Activated naive CD8-positive, alpha-beta T cell treated with anti-CD3 and anti-CD28 coated beads, Interleukin-2, amount 50 U/mL, for 16 hours (primary cell): Measurements from ENCODE around the gene GPR15.
"Not testable (repeated sequence)": the region's sequence is repeated elsewhere in the genome, so short reads cannot be mapped to it uniquely, and the experiment has no call there.

Experiments
- DNase-seq: peaks from one replicate; pipeline ENCODE4 v3.0.0-alpha.2; 2020; ENCODE audit warnings: low read depth, low spot score

The GPR15 gene

GRCh38 chr3:98558100-98558827, 26.5 kb downstream of the GPR15 start:
- no peak for DNase-seq

DNA sequence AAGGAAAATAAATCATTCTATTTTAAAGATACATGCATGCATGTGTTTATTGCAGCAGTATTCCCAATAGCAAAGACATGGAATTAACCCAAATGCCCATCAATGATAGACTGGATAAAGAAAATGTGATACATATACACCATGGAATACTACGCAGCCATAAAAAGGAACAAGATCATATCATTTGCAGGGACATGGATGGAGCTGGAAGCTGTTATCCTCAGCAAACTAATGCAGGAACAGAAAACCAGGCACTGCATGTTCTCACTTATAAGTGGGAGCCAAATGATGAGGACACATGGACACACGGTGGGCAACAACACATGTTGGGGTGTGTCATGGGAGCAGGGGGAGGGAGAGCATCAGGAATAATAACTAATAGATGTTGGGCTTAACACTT, 28.0 kb downstream of the GPR15 start:
- DNase-seq: not testable (repeated sequence)

DNA sequence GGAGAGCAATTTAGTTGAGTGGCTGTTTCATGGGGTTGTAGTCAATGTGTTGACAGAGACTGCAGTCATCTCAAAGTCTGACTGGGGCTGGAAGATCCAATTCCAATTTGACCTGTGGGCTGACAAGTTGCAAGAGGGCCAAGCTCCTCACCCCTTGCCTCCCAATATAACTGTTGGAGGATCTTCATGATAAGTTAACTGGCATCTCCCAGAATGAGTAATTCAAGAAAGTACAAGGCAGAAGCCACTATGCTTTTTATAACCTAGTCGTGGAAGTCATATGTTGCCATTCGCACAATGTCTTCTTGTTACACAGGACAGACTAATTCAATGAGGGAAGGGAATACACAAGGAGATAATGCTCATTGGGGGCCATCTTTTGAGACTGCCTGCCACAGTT, 29.1 kb downstream of the GPR15 start:
- no peak for DNase-seq

DNA sequence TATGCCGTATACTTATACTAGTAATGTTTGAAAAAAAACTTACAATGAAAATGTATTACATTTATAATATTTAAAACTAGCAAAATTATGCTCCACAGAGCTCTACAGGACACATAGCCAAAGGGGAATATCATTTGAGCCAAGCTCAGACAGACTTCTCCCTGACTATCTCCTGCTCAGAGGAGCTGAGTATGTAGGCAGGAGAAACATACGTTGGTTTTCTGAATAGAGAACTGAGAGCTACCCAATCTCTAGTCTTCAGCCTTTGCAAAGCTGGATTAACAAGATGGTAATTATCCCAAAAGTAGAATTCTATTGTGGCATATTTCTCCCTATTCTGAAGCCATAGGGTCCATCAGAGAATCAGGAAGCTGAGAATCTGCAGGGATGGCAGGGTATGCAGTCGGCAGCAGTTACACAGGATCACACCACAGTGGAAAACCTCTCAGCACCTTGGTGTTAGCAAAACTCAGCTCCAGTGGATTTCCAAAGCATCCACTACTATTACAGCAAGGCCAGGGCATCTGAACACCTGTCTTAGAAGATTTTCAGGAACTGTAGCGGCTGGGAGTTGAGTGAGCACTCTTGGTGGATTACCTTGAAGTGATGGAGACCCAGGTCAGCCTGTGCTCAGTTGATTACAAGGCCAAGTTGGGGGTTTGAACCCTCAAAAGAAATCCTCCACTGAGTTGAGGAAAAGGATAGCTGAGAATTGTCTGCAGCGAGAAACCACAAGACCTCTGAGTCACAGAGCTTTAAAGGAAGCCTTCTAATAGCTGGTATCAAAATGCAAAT, 30.1 kb downstream of the GPR15 start:
- no peak for DNase-seq

GRCh38 chr3:98563661-98564281, 32.0 kb downstream of the GPR15 start:
- DNase-seq: no peak

- DNase-seq: no peak
These were observed 32.7 kb downstream of the GPR15 start for GRCh38 chr3:98564282-98565005.

DNA sequence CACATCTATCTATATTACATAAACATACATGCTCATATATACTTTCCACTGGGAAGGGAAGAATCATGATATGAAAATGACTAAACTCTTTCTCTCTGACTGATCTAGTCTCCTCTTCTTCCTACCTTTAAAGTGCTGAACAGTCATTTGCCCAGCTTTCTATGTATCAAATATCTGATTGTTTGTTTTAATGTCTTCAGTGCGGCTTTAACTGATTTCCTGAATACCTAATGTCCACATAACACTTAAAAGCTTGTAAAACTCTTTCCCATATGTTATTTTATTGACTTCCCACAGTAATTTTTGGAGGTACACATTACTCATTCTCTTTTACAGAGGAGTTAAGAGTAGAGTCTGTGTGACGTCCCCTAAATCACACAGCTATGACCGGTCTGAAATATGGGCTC, 33.5 kb downstream of the GPR15 start:
- no peak for DNase-seq

DNA sequence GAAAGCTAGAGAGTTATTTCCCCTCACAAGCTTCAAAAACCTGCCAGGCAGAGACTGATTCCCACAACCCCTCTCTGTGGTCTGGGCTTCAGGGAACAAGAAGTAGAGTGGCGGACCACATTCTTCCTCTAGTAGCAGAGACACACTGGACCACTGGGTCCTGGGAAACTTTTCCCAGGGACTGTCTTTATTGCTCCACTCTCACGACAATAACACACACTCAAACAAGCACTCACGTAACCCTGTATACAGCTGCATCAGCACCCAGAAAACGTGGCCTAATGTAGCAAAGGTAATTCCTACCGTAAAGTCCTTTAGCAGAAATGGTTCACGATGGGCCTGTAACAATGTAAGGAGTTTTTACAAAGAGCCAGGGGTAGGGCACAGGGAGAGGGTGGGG, 34.1 kb downstream of the GPR15 start:
- DNase-seq: no peak

- DNase-seq: no peak
These were observed 36.0 kb downstream of the GPR15 start for GRCh38 chr3:98567666-98568270.

DNA sequence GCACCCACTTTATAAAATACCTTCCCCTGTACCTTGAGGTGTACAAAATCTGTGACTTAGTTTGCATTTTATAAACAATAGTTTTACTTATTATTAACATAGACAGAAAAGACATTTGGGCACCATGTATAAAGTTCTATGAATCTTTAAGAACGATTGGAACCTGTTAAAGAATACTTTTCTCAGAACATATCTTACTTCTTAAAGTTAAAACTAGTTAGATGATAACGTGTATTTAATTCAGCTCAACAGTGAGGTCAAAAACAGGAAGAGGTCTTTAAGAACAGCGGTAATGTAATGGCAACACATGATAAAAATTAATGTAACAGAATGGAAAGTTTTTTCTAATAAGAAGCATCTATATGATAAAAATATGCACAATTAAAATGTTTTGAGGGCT, 36.6 kb downstream of the GPR15 start:
- no peak for DNase-seq

DNA sequence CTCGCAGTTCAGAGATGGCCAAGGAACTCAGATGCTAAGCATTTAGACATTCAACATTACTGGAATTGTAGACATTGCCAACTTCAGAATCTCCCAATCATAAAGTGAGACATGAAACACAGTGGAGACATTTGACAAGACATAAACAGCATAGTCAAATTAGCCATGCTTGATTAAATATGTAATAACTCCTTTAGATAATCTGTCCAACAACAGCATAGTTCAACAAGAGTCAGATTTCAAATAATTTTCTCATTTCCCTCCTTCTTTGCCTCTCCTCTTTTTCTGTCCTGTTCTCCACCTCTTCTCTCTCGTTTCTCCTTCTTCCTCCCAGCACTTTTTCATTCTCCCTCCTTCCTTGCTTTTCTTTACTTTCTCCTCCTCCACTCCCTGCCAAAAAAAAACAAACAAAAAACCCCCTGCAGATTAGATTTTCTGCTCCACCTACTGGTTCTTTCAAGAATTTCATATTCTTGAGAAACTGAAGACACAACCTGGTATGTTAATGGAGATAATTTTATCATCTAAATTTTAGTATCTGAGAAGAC, 41.5 kb downstream of the GPR15 start:
- no peak for DNase-seq

GRCh38 chr3:98574132-98574531, 42.4 kb downstream of the GPR15 start:
- no peak for DNase-seq

DNA sequence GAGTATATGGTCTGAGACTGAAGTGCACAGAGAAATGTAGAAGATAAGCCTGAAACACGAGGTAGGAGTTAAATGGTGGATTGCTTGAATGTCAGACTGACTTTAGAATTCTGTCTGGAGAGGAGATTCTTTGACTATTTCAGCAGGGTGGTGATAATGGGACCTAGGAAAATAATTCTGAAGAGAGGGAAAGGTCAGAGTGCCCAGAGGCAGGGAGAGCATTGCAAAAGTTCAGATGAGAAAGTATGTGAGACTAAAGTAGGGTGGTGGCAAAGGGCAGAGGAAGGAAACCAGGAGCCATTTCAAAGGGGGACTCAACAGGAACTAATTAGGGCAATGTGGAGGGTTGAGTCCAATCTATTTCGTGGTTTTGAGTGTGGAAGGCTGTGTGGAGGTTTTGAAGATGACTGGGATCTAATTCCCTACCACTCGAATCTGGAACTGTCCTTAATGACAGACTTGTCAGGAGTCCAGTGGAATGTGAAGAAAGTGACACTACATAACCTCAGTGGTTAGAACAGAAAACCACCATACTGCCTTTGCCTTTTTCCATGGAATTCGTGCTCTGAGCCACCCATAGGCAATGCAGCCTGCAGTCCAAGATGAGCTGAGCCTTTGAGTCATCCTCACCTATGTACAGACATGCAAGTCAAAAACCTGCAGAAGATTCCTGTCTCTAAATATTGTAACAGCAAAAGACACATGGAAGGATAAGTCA, 45.6 kb downstream of the GPR15 start:
- no peak for DNase-seq

DNA sequence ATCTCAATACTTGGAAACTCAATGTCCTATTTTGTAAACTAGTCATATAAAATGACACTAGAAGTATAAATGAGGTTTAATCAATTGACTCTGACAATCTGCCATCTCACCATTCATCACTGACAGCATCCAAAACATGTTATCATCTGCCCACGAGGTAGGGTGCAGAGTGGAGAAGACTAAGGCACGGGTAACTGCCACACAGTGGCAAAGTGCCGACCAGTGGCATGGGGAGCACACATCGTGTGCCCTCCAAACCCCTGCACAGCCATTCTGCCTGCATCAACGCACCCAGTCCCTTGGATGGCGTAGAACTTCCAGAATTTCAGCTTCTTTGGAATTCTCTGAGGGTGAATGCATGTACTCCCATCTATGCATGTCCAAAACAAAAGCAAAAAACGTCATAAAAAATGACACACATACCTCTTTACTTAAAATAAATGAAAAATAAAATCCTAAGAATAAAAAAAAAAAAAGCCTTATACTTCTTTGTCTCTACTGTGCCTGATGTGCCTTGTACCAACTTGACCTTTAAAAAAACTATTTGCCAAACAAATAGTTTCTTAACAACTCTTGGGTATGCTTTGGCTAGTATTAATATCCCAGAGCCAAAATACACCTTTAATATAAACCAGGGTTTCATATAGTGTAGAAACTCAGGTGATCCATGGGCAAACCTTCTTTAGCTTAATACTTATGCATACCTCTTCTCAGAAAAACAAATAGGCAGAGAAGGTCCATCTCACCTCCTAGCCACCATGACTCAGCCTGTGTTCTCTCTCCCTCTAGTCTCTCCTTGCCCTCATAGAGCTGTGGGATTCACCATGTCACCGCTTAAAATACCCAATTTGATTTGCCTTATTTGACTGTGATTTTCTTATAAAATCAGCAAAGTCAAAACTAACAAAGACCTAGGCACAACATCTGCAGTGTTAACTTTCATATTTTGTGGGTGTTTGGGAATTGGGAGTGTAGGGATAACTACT, 48.9 kb downstream of the GPR15 start:
- DNase-seq: no peak

DNA sequence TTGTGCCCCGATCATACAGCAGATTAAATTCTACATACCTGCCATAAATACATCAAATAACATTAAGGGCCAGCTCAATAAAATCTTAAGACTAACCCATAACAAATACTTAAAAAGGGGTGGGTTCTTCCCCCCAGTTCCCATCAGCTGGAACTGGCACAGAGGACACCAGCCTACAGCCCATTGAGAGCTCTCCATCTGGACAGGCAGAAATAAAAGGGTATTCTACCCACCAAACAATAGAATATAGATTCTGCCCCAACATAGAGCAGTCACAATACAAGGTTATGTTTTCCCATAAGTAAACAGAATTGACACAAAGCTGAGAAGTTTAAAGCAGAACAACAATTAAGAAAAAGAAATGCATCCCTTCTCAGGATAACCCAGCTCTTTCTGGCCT, 49.7 kb downstream of the GPR15 start:
- no peak for DNase-seq

DNA sequence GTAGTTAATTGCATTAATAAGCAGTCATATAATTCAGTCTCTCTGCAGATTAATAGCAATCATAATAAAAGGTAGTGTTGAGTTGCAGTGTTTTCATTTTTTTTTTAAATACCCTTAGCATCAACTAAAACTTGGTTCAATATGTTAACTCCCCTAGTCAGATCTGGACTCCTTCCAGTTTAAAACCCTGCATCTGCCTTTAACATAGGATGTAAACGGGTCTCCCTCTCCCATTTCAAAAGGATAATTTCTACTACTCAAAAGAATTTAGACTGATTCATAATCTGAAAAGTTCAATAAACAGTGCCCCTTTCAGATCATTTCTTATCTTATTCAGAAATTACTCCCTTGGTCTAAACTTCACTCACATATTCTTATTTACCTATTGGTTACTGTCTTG, 50.3 kb downstream of the GPR15 start:
- no peak for DNase-seq

DNA sequence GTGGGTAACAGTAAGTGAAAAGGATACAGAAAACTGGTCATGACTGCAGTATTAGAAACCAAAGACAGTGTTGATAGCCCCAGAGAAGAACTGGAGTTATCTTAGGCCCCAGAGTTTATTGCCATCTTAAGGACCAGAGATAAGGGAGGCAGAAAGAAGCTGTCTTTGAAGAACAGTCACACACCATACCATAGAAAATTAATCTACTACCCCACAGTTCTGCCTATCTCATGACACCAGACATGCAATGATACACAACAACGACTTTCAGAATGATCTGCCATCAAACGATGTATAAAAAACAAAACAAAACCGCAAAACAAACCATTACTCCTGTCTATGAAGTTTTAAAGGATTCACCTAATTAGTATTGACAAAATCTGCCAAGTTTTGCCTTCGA, 52.0 kb downstream of the GPR15 start:
- DNase-seq: no peak
